GM15510 (cell line): ENCODE measurements around the gene TSPAN16.

Experiments
- POLR2A ChIP-seq: IDR thresholded peaks from 3 replicates; pipeline ENCODE4 v1.6.1; 2011; ENCODE audit warnings: borderline replicate concordance; ENCODE audit not compliant: insufficient read length; ENCODE audit errors: extremely low read depth

The TSPAN16 gene

GRCh38 chr19:11324079-11324661 lies 28.2 kb downstream of the TSPAN16 start:
- TF ChIP-seq POLR2A: peak; percentile 33

- TF ChIP-seq POLR2A: no peak
Measured at GRCh38 chr19:11324748-11325389, 28.9 kb downstream of the TSPAN16 start.

- TF ChIP-seq POLR2A: no peak
Measured at GRCh38 chr19:11325544-11325943, 29.6 kb downstream of the TSPAN16 start.

DNA sequence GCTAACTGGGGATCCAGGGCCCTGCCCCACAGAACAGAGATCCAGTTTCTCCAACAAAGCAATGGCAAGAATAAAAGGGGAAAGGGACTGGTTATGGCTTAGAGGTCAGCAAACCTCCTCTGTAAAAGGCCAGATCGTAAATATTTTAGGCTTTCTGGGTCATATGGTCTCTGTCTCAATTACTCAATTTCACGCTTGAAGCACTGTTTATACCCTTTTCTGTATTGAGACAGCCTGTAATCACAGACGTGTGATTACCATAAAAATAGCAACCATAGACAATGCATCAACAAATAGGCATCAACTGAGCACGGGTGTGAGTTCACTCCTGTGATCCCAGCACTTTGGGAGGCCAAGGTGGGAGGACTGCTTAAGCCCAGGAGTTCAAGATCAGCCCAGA lies 34.2 kb downstream of the TSPAN16 start:
- TF ChIP-seq POLR2A: no peak

- no peak for TF ChIP-seq POLR2A
Measured at GRCh38 chr19:11331502-11331901, 35.5 kb downstream of the TSPAN16 start.

DNA sequence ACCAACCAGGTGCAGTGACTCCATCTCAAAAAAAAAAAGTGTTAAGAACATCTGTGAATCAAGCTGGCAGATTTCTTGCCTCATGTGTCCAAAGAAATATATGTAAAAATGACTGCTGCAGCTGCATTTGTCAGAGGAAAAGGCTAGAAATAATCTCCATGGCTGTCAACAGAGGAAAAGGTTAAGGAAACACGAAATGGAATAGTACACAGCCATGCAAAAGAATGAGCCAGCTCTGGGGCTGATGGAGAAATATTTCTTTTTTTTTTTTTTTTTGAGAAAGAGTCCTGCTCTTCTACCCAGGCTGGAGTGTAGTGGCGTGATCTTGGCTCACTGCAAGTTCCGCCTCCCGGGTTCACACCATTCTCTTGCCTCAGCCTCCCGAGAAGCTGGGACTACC lies 36.9 kb downstream of the TSPAN16 start:
- no peak for TF ChIP-seq POLR2A

- TF ChIP-seq POLR2A: no peak
Measured at GRCh38 chr19:11335449-11336146, 39.6 kb downstream of the TSPAN16 start.

GRCh38 chr19:11337080-11337479 lies 41.1 kb downstream of the TSPAN16 start:
- no peak for TF ChIP-seq POLR2A

DNA sequence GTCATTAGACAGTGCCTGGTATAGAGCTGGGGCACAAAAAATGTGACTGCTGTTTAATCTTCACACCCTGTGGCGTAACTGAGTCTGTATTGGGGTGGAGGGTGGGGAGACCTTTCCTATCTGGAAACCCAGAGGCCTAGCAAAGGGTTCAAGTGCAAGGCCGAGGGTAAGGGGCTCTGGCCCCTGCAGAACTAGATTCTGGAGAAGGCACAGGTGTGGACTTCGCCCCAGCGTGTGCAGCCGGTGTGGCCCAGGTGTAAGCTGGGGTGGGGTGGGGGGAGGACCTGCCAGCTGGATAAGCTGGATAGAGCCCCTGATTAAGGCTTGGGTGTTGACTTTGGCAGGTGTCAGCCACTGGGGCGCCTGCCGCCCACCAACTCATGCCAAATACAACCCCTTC lies 42.2 kb downstream of the TSPAN16 start:
- TF ChIP-seq POLR2A: no peak

- no peak for TF ChIP-seq POLR2A
Measured at GRCh38 chr19:11338569-11339253, 42.8 kb downstream of the TSPAN16 start.

DNA sequence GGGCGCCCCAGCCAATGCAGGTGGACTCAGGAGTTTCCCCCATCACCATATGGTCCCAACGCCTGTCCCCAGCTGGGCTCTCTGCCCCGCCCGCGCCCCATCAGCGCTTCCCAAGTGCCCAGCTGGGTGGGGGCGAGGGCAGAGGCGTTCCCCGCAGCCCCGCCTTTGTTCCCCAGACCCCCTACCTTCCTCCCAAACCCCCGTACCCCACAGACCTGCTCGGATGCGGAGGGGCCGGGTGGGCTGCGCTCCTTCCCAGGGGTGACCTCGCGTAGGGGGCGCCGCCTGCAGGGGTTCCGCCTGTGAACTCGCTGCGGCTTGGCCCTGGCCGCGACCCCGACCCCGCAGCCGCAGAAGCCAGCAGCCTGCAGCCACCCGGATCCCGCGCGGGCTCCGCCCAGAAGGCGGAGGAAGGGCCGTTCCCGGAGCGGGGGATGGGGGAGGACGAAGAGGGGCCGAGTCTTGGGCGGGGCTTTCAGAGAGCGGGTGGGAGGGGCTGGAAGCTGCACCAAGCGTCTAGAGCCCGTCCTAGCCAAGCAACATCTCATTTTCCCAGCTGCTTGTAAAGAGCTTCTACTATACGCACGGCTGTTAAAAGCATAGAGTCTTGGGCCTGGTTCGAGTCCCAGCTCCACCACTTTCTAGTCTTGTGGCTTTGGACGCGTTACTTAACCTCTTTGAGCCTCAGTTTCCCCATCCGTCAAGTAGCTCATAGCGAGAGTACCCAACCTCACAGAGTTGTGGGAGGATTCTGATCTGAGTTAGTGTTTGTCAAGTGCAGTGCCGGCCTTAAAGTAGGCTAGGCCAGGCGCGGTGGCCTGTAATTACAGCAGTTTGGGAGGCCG lies 43.5 kb downstream of the TSPAN16 start, which contains the start of gene RAB3D:
Gene RAB3D, minus strand, starts transcription at position 404 of the 845 bp plus-strand sequence. CDS start 2,258 bp downstream, outside the sequence.
- peak; percentile 72 for TF ChIP-seq POLR2A

- no peak for TF ChIP-seq POLR2A
Measured at GRCh38 chr19:11342429-11342828, 46.5 kb downstream of the TSPAN16 start.

DNA sequence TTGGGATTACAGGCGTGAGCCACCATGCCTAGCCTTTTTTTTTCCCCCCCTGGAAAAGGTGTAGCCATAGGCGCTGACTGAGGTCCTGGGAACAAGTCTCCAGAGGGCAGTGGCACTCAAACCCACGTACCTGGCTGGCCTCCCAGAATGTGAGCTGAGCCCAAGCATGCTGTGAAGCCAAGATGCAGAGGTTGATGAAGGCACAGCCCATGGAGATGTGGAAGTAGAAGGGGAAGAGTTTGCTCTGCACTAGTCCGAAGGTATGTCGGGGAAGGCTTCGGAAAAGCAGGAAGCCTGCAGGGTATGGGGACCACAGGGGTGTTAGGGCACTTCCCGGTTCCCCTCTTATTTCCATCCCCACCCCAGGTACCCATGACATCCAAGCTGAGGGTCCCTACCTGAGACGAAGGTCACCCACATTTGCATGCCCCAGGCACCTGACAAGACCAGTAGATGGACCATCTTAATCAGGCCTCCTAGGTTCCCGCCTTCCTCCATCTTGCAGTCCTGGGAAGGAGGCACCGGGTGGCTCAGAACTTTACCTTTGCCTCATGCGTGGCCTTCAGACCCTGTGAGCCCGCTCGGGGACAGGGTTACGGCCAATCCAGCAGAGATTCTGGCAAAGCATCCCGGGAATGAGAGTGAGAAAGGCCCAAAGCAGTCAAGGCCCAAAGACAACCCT lies 49.3 kb downstream of the TSPAN16 start:
- TF ChIP-seq POLR2A: no peak
